Activated effector memory CD4-positive, alpha-beta T cell treated with anti-CD3 and anti-CD28 coated beads, Interleukin-2, amount 50 U/mL, for 16 hours (primary cell): ENCODE measurements around the gene LIFR.
"Not testable (repeated sequence)": the region's sequence is repeated elsewhere in the genome, so short reads cannot be mapped to it uniquely, and the experiment has no call there.

Source experiments
- DNase-seq: peaks from one replicate; pipeline ENCODE4 v3.0.0-alpha.2; 2020

The LIFR gene

DNA sequence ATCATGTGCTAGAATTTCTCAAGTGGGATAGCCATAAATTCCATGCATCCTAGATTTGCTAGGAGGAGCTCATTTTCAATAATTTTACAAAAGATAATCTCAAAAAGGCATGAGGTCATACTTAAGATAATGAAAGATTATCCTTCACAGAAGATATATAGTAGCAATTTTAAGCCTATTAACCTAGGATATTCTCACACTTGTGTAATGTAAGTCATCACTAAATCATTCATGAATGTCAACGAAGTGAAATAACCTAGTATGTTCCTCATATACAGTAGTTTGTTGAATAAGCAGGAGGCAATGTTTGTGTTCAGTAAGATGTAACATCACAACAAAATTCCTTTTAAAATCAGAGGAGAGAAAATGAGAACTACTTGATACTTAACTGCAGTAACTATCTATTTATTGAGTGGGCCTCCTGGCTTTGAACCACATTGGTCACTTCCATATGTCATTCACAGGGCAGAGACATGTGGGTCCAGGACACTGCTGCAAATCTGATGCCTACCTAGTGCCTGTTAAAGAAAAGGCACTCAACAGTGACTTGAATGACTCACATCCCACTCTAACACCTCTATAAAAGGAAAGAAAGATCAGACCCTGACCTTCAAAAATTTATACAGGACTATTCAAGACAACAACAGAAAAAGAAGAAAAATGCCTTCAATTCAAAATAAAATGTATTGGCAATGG is 8.2 kb downstream of the LIFR start:
- DNase-seq: no peak

DNA sequence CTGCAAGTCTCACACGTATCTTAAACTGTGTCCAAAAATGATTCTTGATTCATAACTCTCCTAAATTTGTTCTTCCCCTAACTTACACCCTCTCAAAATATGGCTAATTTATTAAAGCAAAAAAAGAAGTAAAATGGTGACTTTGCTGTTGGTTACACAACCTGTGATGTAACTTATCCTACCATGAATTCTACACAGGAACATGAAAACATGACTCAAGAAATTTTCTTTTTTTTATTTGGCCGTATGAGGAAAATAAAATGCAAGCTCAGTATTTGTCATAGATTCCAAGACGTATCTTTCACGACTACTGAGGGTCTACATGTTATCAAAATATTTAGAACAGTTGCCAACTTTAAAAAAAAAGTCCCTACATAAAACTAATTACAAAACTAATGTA is 9.2 kb downstream of the LIFR start:
- no peak for DNase-seq

DNA sequence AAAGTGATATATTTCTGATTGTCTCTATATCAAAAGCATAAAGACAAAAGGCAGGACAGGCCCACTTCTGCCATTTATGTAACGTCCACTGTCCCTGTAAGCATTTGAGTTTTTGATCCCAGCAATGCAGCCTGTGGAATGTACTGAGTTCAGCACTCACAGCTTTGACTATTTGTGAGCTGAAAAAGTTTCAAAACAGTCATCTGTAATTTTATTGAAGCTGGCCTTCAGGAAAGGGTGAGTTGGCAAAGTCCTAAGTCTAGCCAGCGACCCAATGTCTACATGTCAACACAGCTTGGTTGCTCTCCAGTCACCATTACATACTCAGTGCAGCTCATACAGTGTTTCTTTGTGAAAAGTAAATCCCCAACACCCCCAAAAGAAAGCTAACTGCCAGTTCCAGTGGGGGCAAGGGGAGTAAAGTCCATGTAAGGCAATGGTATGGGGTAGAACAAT is 9.7 kb downstream of the LIFR start:
- DNase-seq: no peak

DNA sequence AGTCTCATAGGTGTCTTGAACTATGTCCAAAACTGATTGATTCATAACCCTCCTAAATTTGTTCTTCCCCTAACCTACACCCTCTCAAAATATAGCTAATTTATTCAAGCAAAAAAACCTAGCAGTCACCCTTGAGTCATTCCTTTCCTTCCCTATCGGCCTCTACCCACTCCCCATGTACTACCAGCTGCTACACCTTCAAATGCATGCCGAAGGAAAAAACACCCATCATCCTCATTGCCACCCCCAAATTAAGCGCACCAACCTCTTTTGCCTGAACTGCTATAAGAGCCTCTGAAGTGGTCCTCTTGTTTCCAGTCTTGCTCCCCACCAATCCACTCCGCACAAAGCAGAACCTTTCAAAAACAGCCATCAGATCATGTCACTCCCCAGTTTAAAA is 12.6 kb downstream of the LIFR start:
- DNase-seq: no peak

DNA sequence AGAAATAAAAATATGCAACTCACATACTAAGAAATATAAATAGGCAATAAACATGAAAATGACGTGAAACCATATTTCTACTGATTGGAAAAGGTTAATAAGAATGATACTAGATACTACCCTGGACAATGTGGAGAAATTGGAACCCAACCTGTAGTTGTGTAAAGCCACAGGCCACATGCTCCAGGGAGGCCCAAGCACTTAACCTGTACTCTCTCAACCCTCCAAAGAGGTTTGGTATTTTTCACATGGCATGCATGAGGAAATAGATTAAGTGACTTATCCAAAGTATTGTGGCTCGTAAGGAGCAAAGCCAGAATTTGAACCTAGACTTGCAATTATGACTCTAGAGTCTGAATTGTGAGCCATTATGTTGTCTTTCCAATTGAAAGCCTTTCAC is 13.4 kb downstream of the LIFR start:
- no peak for DNase-seq

DNA sequence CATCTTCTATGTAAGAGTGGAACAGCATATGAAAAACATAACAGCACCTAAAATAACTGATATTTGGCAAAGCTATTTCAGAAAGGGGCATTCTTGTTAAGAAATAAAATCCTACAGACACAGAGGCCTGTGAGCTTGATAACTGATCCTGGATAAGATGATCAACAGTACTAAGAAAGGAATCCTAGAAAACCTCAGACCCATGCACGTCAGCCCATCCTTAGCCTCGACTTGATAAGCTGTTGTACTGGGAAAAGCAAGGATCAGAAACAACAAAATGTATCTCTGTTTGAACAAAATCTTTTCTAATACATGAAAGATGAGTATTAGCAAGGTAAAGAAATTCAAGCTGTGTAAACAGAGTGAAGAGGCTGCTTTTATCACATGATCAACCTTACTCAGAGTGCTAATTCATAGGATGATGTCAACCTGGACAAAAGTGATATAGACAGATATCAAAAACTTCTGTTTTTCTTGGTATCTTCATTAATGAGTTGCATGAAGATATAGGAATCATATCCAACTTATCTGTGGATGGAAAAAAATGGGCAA is 15.2 kb downstream of the LIFR start:
- DNase-seq: no peak

DNA sequence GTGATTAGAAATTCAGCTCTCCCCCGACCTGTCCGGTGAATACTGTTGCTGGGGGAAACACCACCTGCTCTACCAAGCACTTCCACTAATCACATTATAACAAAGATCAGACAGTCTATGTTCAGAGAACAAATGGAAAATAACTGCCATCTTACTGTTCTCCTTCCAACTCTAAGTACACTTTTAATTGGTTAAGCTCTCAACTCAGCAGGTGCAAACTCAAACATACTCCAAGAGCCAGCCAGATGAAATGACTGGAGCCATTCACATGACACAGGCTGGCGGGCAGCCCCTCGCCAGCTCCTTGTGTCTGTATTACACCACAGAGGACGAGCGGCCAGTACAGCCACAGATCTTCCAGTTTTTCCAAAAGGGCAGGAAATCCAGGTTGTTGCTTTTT is 16.1 kb downstream of the LIFR start:
- no peak for DNase-seq

DNA sequence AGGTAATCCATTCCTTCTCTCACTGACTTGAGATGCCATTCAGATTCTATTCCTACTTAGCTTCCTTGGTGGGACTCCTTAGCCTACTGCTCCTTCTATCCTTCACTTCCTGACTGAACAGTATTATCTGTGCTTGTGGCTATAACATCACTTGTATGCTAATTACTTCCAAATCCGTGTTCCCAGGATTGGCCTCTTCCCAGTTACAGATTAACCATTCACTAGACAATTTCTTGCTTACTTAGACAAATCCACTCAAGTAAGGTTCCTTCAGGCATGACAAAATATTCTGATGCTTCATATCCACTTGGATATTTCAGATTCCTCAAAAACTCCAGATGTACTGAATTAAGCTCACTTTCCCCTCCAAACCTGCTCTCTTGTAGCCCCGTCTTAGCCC is 18.3 kb downstream of the LIFR start:
- DNase-seq: no peak

DNA sequence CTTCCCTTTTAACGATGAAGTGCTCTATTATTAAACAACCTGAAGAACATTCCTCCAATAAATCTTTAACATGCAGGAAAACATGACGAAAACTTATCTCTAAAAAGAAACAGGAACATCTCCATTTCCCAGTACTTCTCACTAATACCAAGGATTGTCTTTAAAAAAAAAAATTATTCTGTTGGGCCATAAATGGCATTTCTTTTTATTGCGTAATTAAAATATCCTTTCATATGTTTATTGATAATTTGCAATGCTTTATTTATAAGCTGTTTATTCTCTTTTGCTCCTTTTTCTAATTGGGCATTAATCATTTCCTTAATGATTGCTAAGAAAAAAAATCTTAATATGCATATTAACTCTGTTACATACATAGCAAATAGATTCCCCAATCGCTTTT is 18.9 kb downstream of the LIFR start:
- no peak for DNase-seq

DNA sequence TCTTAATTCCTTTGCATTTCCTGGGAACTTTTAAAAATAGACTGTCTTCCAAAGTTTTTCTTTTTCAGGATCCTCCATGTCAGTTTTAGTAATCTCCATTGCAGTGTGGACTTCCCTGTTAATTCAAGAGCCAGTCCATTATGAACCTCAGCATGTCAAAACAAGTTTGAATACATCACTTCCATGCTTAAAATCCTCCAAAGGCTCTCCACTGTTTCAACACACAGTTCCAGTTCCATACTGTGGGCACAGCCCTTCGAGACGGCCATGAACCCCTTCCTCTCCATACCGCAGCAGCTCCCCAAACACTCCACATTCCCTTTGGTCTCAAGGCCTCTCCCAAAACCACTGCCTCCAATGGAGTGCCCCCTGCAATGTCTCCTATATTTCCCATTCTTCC is 19.5 kb downstream of the LIFR start:
- no peak for DNase-seq

DNA sequence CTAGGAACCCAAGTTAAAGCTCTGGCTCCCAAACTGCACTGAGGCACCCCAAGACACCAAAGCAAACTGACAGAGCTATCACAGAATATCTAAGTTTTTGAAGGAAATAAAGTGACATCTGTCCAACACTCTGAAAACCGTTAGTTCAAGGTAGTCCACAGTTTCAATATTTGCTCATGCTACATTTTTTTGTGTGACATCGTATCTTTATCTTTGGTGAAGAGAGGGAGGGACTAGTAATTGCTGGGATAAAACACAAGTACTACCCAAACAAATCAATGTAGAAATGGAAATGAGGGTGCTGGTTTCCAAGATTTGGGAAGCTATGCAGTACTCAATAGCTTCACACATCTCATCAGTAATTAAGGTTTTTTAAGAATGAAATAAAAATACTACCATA is 20.6 kb downstream of the LIFR start:
- DNase-seq: no peak

DNA sequence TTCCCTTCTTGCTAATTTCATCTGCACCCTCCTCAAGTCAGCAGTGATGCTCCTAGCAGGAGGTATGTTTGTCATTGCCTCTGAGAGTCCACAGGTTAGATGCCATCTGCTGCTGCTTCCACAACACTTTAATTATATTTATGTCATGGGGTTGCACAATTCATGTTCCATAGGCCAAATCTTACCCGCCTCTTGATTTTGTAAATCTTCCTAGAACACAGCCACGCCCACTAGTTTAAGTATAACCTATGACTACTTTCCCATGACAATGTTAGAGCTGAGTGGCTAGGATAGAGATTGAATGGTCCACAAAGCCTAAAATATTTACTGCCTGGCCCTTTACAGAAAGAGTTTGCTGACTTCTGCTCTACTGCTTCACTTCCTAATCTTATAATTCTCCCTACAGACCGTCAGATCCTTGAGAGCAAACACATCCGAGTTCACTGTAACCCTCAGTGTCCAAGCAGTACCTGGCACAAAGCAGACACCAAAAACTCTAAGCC is 21.1 kb downstream of the LIFR start:
- no peak for DNase-seq

DNA sequence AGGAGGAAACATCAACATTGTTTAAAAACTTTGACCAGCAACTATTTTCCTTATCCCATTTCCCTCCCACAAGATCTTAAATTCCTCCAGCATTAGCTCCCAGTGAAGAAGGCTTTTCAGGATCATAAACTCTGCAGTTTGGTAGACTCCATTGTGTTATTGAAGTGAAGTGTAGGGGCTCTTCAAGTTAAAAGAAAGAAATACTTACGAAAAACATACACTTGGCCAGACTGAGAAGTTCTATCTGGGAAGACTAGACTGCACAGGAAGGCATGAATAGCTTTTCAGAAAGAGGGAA is 22.3 kb downstream of the LIFR start:
- DNase-seq: no peak

DNA sequence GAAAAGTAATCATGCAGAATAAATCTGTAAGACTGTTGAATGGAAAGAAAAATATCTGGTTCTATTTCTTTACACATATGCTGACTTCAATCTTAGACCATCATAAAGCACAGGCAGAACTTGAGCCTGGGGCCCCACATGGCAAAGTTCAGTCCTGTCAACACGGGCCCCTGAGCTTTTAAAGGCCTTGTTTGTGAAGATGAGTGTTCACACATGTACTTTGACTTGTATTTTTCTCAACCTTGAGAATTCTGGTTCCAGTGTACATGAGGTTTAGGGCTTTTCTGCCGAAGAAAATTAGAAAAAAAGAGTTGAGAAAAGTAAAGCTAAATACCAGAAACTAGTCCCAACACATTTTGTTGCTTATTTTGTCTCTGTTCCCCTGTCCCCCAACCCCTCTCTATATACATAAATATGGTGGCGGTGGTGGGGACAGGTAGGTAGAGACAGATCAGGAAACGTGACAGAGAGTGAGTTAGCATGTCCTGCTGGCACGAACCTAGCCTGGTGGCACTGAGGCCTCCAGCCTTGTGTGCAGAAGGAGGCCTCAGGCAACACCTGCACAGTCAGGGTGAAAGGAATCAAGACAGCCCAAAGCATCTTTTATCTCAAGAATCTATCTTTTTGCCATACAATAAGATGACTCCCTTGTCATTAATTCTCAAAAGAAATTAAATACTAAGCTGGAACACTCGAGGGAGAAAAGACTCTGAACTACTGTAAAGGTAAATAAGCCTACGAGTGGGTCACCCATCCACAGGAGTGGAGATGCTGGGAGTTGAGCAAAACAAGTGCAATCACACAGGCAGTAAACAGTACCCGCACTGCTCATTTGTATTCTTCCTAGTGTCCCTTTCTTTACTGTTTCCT is 22.9 kb downstream of the LIFR start:
- no peak for DNase-seq

DNA sequence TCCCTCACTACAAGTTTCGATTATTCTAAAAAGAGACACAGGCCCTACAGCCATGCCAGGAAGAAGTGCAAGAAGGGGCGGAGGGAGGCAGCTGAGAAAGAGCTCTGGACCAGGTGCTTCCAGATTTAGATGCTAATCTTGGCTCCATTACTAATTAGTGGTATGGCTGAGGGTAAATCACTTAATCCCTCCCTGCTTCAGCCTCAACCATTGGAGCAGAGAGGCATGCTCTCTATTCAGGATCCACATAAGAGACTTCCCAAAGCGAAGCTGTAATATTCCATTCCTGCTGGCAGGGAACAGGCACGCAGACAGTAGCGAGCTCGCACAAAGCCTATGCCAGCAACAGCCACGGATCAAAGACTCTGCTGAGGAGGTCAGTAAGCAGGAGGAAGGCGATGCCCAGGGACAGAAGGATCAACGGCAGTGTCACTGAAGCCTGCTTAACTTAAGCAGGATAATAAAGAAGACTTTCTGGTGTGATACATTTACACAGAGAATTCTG is 24.2 kb downstream of the LIFR start:
- no peak for DNase-seq

DNA sequence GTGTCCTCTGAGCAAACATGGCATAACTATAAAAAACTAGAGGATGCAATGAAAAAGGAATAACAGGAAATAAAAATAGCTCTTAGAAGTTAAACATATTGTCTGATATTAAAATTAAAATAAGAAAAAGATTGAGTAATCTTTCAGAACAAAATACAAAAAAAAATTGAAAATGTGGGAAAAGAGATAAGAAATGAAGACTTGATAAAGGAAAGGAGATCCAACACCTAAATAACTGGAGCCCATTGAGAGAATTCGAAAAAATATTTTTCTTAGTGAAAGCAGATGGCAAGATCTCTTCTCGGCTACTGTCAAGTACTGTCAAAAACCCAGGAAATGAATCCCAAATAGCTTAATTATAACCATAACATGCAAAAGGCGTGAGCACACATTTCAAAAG is 24.9 kb downstream of the LIFR start:
- DNase-seq: no peak

DNA sequence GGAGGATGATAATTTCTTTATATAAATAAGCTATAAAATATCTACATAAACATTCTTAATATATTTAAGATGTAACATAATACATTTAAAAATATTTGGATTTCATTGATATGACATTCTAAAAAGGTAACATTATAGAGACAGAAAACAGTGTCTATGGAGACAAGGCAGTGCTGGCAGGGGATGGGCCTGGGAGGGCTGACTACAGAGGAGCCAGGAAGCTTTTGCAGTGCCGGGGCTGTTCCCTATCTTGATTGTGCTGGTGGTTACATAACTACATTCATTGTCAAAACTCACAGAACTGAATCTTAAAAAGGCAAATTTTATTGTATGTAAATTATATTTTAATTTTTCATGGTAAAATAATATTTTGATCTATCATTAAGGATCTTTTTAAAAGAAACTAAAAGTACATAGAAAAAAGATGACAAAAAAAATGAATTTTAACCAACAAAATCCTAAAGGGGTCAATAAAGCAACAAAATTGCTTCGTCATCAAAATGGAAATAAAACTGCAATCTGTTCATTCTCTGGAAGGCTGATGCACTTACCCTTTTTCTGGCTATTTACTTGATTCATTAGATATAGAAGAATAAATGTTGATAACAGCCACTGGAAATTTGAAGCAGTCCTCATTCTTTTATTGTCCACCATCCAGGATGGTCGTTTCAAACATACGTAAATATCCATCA is 26.3 kb downstream of the LIFR start:
- DNase-seq: no peak

DNA sequence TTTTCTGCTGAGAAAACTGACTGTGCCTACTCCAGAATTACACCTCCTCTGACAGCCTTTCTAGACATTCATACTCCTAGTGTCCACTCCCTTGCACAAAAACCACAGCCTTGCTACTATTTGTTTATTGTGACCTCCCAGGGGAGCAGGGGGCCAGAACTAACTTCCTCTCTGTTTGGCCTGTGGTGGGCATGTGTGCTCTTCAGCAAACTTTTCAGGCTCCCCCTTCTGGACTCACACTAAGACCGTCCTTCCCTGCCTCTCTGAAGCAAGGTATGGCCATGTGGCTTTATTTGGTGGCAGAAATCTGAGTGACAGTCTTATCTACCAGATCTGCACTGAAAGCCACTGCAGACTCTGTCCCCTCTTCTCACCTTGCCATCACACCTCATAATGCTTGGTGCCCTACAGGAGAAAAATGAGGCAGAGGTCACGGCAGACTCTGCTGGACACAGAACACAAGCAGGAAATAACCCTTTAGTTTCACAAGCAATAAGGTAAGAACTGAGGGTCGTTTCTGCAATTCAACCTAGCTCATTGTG is 28.2 kb downstream of the LIFR start:
- DNase-seq: no peak

DNA sequence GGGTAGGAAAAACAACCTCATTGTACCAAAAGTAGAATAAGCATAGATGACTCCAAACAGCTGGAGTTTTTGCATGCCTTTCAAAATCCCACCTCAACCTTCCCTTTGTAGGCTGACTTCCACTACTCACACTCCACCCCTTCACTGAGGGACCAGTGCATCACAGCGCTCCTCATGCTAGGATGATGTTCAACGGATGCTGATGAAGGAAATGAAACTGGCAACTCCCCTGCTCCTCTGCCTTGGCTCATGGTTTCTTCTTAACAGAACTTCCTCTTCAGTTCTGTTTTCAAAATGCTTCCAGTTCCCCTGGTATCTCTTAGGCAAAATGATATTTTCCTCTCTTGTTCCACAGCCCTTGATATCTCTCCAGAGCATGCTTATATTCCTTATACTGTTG is 29.0 kb downstream of the LIFR start:
- DNase-seq: no peak

DNA sequence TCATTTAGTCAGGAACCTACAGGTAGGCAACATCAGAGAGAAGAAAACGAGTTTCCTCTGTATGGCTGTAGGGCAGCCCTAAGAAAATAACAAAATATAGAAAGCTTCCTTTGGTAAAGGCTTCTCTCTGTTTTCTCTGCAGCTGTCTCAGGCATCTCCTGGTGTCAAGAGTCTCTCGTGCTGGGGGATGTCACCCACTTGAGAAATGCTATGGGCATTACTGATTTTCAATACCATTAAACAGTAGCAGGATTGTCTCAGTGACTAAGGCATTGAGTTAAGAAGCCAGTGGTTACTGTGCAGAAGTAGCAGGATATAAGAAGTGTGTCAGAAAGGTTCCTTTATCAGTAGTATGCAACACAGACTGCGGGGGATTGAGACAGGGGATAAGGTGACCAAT is 32.4 kb downstream of the LIFR start:
- no peak for DNase-seq

DNA sequence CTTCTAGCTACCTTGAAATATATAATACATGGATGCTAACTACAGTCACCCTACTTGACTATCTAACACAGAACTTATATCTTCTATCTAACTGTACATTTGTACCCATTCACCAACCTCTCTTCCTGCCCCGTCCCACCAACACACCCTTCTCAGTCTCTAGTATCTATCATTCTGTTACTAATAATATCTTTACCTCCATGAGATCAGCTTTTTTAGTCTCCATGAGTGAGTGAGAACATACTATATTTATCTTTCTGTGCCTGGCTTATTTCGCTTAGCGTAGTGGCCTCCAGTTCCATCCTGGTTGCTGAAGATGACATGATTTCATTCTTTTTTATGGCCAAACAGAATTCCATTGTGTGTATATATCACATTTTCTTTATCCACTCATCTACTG is 37.0 kb downstream of the LIFR start:
- no peak for DNase-seq

DNA sequence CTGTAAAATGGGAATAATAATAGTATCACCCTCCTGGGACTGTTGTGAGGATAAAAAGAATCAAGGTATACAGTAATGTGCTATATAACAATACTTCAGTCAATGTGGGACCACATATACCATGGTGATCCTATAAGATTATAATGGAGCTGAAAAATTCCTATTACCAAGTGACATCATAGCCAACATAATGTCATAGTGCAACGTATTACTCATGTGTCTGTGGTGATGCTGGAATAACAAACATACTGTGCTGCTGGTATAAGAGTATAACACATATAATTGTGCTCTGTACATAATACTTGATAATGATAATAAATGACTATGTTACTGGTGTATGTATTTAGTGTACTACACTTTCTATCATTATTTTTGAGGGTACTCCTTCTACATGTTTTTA is 38.1 kb downstream of the LIFR start:
- DNase-seq: no peak

DNA sequence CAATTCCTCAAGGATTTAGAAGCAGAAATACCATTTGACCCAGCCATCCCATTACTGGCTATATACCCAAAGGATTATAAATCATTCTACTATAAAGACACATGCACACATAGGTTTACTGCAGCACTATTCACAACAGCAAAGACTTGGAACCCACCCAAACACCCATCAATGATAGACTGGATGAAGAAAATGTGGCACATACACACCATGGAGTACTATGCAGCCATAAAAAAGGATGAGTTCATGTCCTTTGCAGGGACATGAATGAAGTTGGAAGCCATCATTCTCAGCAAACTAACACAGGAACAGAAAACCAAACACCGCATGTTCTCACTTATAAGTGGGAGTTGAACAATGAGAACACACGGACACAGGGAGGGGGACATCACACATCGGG is 39.8 kb downstream of the LIFR start:
- DNase-seq: not testable (repeated sequence)
